DOHH2 (cell line): Measurements from ENCODE around the gene SLC25A13.

Experiments used
- EZH2phosphoT487 ChIP-seq: fragments of 200-600 bp; sonication (generic); IDR thresholded peaks from 2 replicates; pipeline ENCODE4 v1.6.1; 2017; ENCODE audit warnings: borderline replicate concordance, mild to moderate bottlenecking, antibody characterized with exemption, low read length, moderate library complexity, mixed read lengths
- TF ChIP-seq, protein P1 (sequence below): fragments of 200-600 bp; sonication (generic); IDR thresholded peaks from one replicate; pipeline ENCODE4 v1.5.1; 2014; ENCODE audit warnings: antibody characterized with exemption, mild to moderate bottlenecking, low read depth, low read length; ENCODE audit not compliant: poor library complexity, severe bottlenecking

DNA sequence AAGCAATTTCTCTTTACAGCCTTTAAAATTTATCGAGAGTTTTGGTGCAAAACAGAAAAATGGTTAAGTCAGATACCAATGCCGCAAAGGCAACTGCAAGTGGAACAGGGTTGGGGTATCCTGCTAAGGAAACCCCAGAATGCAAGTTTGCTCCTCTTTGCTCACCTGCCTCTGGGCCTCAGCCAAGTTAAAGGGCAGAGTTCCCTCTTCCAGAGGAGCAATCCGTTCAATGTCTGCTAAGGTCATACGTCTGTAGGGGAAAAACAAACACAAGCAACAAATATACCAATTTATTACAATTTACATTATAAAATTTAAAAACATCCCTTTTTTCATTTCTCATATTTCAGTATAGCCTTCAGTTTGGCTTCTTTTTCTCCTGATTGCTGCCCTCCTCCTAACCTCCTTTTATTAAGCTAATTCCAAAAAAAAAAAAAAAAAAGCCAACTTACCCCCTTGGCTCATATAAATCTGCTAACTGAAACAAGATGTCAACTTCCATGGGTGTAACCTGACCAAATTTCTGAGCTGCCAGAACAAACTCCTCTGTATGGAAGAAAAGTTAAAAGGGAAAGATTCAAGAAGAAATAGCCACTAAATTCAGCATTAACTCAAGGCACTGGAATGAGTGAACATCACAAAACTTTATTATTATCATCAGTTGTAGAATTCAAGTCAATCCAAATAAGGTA lies 132.6 kb downstream of the SLC25A13 start:
- TF ChIP-seq, protein P1, sequence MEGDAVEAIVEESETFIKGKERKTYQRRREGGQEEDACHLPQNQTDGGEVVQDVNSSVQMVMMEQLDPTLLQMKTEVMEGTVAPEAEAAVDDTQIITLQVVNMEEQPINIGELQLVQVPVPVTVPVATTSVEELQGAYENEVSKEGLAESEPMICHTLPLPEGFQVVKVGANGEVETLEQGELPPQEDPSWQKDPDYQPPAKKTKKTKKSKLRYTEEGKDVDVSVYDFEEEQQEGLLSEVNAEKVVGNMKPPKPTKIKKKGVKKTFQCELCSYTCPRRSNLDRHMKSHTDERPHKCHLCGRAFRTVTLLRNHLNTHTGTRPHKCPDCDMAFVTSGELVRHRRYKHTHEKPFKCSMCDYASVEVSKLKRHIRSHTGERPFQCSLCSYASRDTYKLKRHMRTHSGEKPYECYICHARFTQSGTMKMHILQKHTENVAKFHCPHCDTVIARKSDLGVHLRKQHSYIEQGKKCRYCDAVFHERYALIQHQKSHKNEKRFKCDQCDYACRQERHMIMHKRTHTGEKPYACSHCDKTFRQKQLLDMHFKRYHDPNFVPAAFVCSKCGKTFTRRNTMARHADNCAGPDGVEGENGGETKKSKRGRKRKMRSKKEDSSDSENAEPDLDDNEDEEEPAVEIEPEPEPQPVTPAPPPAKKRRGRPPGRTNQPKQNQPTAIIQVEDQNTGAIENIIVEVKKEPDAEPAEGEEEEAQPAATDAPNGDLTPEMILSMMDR, result no peak
- TF ChIP-seq EZH2phosphoT487, result no peak
